GM06990 (cell line): ENCODE data around the gene LGR4.

ENCODE experiments used
- DNase-seq: peaks from one replicate; pipeline ENCODE4 v3.0.0-alpha.2; 2011; ENCODE audit not compliant: insufficient read length; ENCODE audit errors: extremely low read depth
- H3K27me3 ChIP-seq: replicated peaks from 2 replicates; pipeline ENCODE4 v1.6.0; 2011; ENCODE audit warnings: low read length; ENCODE audit not compliant: control insufficient read depth, insufficient read depth
- H3K36me3 ChIP-seq: 2 replicates; pipeline ENCODE4 v1.5.1; 2011; ENCODE audit warnings: low read length; ENCODE audit not compliant: control insufficient read depth, insufficient read depth
- H3K4me3 ChIP-seq: replicated peaks from 2 replicates; pipeline ENCODE4 v1.5.1; 2011; ENCODE audit warnings: low read depth, mild to moderate bottlenecking, control low read depth, low read length
- CTCF ChIP-seq: IDR thresholded peaks from 2 replicates; pipeline ENCODE4 v1.5.1; 2011; ENCODE audit warnings: low read length, control low read depth, mild to moderate bottlenecking, inconsistent platforms; ENCODE audit not compliant: insufficient read depth, poor library complexity, severe bottlenecking

The LGR4 gene

DNA sequence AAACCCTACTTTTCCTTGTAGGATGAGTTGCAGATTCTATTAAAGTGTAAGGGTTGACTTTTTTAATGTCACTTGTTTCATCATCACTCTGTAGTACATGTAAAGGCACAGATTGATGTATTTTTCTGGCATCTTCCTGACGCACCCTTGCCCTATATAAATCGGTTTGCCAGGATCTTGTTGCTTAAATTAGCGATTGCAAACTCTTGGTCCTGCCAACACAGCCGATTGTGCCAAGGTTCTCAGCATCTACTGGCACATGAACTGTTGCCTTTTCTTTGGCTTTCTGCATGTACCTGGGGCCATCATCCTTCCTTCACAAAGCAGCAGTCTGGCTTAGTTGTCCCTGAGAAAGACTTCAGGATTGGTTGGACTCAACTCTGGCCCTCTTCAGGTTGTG is 41.5 kb upstream of the LGR4 start:
- H3K36me3 ChIP-seq, result no peaks in the 10 kb centered on the region; the same call in 1 of the 2 replicates
- H3K27me3 ChIP-seq, result no peaks in the 10 kb centered on the region
- DNase-seq, result no peak
- H3K4me3 ChIP-seq, result no peak overlapping the region
- TF ChIP-seq CTCF, result no peak

GRCh38 chr11:27513389-27513788 is 40.8 kb upstream of the LGR4 start:
- no peak for DNase-seq
- no peak for TF ChIP-seq CTCF
- no peak overlapping the region for H3K4me3 ChIP-seq
- H3K36me3 ChIP-seq, result no peaks in the 10 kb centered on the region; the same call in 1 of the 2 replicates
- H3K27me3 ChIP-seq, result no peaks in the 10 kb centered on the region

DNA sequence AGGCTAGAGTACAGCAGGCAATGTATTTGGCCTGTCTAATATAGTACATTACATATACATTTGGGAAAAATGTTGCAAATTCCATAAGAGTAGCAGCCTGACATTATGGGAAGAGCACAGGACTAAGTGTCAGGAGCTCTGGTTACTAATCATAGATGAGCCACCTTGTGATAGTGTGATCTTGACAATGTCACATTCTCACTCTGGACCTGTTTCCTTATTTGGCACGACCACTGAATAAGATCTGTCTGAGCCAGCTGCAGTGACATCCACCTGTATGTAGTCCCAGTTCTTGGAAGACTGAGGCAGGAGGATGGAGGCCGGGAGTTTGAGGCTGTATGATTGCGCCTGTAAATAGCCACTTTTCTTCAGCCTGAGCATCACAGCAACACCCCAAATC is 39.6 kb upstream of the LGR4 start:
- H3K36me3 ChIP-seq, result no peaks in the 10 kb centered on the region; the same call in 1 of the 2 replicates
- DNase-seq, result no peak
- no peak overlapping the region for H3K4me3 ChIP-seq
- H3K27me3 ChIP-seq, result no peaks in the 10 kb centered on the region
- no peak for TF ChIP-seq CTCF

DNA sequence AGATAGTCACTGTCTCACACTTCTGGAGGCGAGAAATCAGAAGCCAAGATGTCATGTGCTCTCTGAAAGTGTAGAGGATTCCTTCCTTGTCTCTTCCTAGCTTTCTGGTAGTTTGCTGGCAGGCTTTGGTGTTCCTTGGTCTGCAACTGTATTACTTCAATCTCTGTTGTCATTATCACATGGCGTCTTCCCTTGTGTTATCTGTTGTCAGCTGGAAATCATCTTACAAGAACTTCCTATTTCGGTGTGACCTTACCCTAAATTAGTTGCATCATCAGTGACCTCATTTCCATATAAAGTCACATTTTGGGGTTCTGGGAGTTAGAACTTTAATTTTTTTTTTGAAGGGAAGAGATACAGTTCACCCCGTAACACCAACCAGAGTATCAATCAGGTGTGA is 37.3 kb upstream of the LGR4 start:
- TF ChIP-seq CTCF, result no peak
- no peak overlapping the region for H3K4me3 ChIP-seq
- DNase-seq, result no peak
- no peaks in the 10 kb centered on the region; the same call in 1 of the 2 replicates for H3K36me3 ChIP-seq
- no peaks in the 10 kb centered on the region for H3K27me3 ChIP-seq

- TF ChIP-seq CTCF, result no peak
- peak overlapping the region; percentile 84 for H3K4me3 ChIP-seq
- no peak for DNase-seq
Measured at GRCh38 chr11:27507557-27508322, 35.1 kb upstream of the LGR4 start.

More at GRCh38 chr11:27507557-27508322, 35.1 kb upstream of the LGR4 start:
- Histone ChIP-seq H3K36me3 (no peaks in the 10 kb centered on the region; the same call in 1 of the 2 replicates), H3K27me3 (no peaks in the 10 kb centered on the region)
